Progenitor cell of endocrine pancreas (in vitro differentiated cells): ENCODE measurements around the gene ELAC2. TPM values are rescaled to one million over a fixed set of nuclear protein-coding genes. Genes with fewer than 3 reads are reported as not detected.
A peak's percentile ranks its signal among the peaks of the same experiment; 100 is the strongest.

Experiments
- DNase-seq: peaks from one replicate; pipeline ENCODE4 v3.0.0; 2021; ENCODE audit warnings: low spot score; ENCODE audit not compliant: unreplicated experiment
- H3K27ac Mint-ChIP-seq: 2 replicates; pipeline ENCODE4 v1.8.0; 2021; ENCODE audit warnings: mild to moderate bottlenecking, moderate library complexity, mixed read lengths
- H3K27me3 Mint-ChIP-seq: 2 replicates; pipeline ENCODE4 v1.8.0; 2021; ENCODE audit warnings: mixed read lengths
- H3K36me3 Mint-ChIP-seq: 2 replicates; pipeline ENCODE4 v1.8.0; 2022; ENCODE audit warnings: mixed read lengths; ENCODE audit not compliant: insufficient read depth
- H3K4me1 Mint-ChIP-seq: 2 replicates; pipeline ENCODE4 v1.8.0; 2021; ENCODE audit warnings: low read depth, mixed read lengths
- H3K4me3 Mint-ChIP-seq: 2 replicates; pipeline ENCODE4 v1.8.0; 2021; ENCODE audit warnings: low read depth, mild to moderate bottlenecking, moderate library complexity, mixed read lengths
- H3K9me3 Mint-ChIP-seq: 2 replicates; pipeline ENCODE4 v1.8.0; 2021; ENCODE audit warnings: low read depth, mixed read lengths
- CTCF ChIP-seq: fragments of 200-600 bp; sonication (generic); IDR thresholded peaks from one replicate; pipeline ENCODE4 v1.5.0; 2021; ENCODE audit warnings: antibody characterized with exemption, mild to moderate bottlenecking; ENCODE audit not compliant: unreplicated experiment
- total RNA-seq: library from RNA; stranded (reverse); gene quantifications from 2 replicates; pipeline ENCODE4 v1.2.1, GENCODE V29; 2021

The ELAC2 gene
- total RNA-seq, 1 donor from 2014 or later: 74.4 TPM

DNA sequence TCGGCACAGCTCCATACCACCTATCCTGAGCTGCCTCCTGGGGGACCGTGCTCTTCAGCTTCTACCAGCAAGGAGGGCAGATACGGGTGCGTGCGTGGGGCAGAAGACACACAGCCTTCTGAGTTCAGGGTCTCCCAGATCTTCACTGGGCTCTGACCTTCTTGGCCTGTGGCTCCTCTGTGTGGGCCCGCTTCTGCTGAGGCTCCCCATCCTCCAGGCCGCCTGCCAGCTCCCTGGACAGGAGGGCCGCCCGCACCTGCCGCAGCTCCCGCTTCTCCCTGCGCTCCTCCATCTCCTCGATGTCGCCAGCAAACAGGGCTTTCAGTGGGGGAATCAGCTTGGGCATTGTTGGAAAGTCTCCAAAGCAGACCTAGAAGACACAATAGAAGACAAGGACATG, 25.2 kb downstream of the ELAC2 start:
- Mint-ChIP-seq H3K27me3 (no peaks in the 10 kb centered on the region), H3K9me3 (no peaks in the 10 kb centered on the region), H3K27ac (peak overlapping the region; percentile 29), H3K36me3 (peaks cover 26% of the 10 kb centered on the region), H3K4me1 (no peaks in the 10 kb centered on the region), H3K4me3 (no peak overlapping the region)
- no peak for DNase-seq
- no peak for TF ChIP-seq CTCF

DNA sequence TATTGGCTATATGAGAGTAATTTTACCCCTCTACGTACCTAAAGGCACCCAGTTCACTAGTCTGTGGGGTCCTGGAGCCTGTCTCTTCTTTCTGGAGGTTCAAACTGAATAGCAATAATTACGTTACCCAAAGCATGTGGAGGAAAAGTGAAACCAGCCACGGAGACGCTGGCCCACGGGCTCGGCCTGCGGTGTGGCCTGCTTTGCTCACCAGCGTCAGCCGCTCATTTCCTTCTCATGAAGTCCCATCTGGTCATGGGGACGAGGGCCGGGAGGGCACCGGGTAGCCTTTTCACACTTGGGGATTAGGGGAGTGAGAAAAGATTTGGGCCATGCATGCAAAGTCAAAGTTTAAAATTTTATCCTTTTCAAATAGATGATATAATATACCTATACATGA, 26.9 kb downstream of the ELAC2 start:
- H3K4me3 Mint-ChIP-seq: no peak overlapping the region
- no peaks in the 10 kb centered on the region for H3K4me1 Mint-ChIP-seq
- H3K9me3 Mint-ChIP-seq: no peaks in the 10 kb centered on the region

GRCh38 chr17:12990041-12990808, 27.6 kb downstream of the ELAC2 start:
- Mint-ChIP-seq H3K4me1 (no peaks in the 10 kb centered on the region), H3K36me3 (peaks cover 19% of the 10 kb centered on the region), H3K27ac (no peak overlapping the region), H3K4me3 (no peak overlapping the region), H3K27me3 (no peaks in the 10 kb centered on the region), H3K9me3 (no peaks in the 10 kb centered on the region)
- DNase-seq: no peak
- TF ChIP-seq CTCF: no peak

More for the DNA sequence above, 26.9 kb downstream of the ELAC2 start:
- Mint-ChIP-seq H3K27me3 (no peaks in the 10 kb centered on the region), H3K36me3 (peaks cover 19% of the 10 kb centered on the region), H3K27ac (peak overlapping the region; percentile 62)
- no peak for TF ChIP-seq CTCF
- DNase-seq: no peak

GRCh38 chr17:12987120-12987519, 30.7 kb downstream of the ELAC2 start:
- Mint-ChIP-seq H3K9me3 (no peaks in the 10 kb centered on the region), H3K36me3 (peaks cover 12% of the 10 kb centered on the region), H3K4me1 (peaks cover 1% of the 10 kb centered on the region), H3K4me3 (no peak overlapping the region), H3K27ac (peak overlapping the region; percentile 41), H3K27me3 (no peaks in the 10 kb centered on the region)
- TF ChIP-seq CTCF: no peak
- DNase-seq: no peak

DNA sequence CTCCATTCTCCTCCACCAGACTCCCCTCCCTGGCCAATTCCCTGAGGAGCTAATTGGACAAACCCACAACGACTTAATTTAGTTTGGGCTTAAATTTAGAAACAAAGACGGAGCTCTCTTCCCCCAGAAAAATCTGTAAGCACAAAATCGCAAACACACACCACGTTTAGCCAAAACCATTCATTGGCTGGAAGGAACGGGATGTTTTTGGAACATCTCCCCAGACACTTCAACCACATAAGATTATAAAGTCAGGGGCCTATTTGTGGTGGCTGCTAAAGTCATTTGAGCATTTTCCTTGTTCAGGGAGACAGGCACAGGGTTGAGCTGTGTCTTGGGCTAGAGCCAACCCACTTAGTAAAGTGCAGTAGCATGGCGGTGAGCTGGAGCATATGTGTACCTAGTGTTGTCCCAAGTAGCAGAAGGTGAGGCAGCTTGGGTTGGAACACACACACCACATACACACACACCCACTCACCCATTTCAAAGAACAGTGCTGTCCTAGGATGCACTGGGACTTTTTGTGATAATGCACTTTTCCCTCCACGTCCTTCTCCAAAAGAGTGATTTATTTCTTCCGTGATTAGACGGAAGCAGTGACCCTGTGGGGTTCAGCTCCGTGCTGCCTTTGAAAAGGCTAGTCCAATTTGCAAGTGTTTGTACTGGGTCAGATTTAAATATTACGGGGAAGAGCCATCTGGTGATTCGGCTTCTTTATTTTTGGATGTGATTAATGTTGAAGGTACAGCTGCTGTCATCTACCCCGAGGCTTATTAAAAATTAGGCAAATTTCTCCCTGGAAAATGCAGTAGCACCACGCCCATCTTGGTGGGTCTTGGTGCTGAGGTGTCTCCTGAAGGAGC, 32.2 kb downstream of the ELAC2 start:
- no peak overlapping the region for H3K4me3 Mint-ChIP-seq
- DNase-seq: no peak
- peaks cover 3% of the 10 kb centered on the region for H3K36me3 Mint-ChIP-seq
- TF ChIP-seq CTCF: no peak
- no peak overlapping the region for H3K27ac Mint-ChIP-seq
- peaks cover 1% of the 10 kb centered on the region for H3K4me1 Mint-ChIP-seq
- no peaks in the 10 kb centered on the region for H3K27me3 Mint-ChIP-seq
- no peaks in the 10 kb centered on the region for H3K9me3 Mint-ChIP-seq
